GM21619 (cell line): ENCODE results near the gene LRRTM2.
"Not testable (repeated sequence)": the region's sequence is repeated elsewhere in the genome, so short reads cannot be mapped to it uniquely, and the experiment has no call there.

Experiments used
- ATAC-seq: cut with Tn5 transposase; IDR thresholded peaks from one replicate; pipeline ENCODE4 v1.9.1; 2021; ENCODE audit not compliant: unreplicated experiment

LRRTM2 gene

DNA sequence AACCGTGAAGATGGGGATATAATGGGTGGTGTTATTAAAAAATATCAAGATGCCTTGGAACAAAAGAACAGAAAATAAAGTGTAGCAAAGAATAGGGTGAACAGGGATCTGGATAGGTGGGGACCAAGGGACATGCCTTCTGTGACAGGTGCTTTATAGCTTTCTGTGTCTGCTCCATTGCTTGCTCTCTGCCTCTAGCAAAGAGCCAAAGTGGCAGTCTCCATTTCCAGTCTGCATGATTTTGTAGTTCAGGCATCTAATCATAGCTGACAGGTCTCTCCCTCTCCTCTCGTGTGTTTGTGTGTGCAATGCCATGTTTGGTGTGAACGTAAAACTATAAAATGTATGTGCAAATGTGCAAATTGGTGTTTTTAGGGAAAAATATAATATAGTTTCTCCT lies 35.0 kb downstream of the LRRTM2 start:
- ATAC-seq: no peak

- no peak for ATAC-seq
Measured at GRCh38 chr5:138837160-138837559, 38.0 kb downstream of the LRRTM2 start.

DNA sequence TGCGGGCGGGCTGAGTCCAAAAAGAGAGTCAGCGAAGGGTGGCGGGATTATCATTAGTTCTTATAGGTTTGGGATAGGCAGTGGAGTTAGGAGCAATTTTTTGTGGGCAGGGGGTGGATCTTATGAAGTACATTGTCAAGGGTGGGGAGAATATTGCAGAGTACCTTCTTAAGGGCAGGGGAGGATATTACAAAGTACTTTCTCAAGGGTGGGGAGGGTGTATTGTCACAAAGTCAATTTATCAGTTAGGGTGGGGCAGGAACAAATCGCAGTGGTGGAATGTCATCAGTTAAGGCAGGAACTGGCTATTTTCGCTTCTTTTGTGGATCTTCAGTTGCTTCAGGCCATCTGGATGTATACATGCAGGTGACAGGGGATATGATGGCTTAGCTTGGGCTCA lies 40.3 kb downstream of the LRRTM2 start:
- ATAC-seq: not testable (repeated sequence)

- no peak for ATAC-seq
Measured at GRCh38 chr5:138833726-138834480, 41.2 kb downstream of the LRRTM2 start.

DNA sequence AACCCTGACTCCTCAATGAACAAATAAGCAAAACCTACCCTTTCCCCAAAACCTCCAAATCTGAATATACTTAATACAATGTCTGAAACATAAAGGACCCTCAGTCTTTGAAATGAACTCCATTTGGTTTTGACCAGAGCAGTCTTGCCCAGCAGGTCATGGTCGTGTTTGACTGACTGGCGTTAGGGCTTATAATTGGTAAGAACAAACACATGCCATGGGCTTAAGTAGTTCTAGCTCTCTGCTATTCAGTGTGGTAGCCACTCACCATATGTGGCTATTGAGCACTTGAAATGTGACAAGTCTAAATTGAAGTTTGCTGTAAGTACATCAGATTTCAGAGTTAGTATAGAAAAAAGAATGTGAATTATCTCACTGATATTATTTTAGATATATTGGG lies 42.1 kb downstream of the LRRTM2 start:
- ATAC-seq: no peak

DNA sequence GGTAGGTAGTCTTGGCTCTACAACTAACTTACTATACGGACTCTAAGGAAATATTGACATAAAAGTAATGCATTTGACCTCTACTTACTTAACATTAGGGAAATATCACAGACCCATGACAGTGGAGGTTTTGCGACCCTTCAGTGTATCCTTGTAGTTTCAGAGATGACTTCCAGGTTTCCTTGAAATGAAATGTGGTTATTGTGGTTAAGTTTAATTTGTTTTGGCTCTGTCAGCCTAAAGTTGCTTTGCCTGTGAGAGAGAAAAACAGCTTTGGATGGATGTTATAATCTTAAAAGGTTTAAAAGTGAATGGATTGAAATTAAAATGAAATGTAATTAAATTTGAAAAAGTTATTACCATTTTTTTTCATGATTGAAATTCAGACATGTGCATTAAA lies 42.9 kb downstream of the LRRTM2 start:
- ATAC-seq: no peak

- ATAC-seq: no peak
Measured at GRCh38 chr5:138831703-138832102, 43.4 kb downstream of the LRRTM2 start.

DNA sequence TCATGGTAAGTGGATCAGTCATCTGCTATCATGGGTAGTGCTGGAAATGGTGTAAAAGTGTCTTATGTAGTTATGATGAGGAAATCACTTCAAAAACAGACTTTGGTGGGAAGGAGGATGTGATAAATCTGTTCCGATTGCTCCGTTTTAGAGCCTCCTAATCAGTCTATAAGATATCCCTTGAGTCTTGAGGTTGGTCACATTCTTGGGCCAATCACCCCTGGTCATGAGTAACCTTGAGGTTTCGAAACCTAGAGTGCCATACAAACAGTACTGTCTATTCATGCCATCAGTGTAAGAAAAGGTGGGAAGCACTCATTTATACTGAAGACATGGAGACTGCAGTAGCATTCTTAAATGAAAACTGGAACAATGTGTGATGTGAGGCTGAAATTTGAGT lies 45.8 kb downstream of the LRRTM2 start:
- no peak for ATAC-seq

- no peak for ATAC-seq
Measured at GRCh38 chr5:138828556-138828955, 46.6 kb downstream of the LRRTM2 start.

DNA sequence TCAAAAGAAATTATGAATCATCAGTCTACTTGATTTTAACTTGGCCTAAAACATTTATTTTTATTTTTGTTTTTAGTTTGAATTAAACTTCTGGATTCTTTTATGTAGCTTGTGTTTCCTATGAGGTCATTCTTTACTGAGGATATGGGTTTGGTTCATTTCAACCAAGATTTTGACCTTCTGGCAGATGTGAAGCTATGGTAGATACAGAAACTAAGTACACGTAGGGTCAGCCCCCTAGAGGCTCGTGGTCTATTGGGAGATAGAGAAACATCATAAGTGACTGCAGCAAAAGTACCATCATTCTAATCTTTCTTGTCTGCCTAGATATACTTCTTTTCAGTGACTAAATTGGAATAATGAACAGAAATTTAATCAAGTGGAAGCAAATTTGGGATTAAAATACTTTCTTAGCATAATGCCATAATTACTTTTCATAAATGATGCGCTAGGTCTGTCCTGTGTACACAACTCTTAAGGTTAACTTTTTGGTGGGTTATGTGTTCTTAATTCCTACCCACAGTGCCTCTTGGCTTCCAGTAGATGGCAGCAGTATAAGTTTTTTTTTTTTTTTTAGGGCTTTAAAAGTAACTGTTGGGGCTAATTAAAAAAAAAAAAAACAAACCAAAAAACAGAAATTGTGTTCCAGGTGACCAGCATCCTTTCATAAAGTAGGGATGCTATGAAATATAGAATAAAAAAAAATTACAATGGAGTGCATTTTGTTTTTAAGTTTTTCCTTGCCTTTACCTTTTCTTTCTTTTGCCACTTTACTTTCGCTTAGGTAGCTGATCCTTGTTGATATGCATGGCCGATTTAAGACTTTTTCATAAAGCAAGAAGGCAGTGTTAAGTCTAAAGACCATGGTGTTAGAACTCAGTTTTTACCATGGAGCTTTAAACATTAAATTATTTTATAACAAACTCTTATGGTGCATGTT lies 49.9 kb downstream of the LRRTM2 start:
- ATAC-seq: no peak

DNA sequence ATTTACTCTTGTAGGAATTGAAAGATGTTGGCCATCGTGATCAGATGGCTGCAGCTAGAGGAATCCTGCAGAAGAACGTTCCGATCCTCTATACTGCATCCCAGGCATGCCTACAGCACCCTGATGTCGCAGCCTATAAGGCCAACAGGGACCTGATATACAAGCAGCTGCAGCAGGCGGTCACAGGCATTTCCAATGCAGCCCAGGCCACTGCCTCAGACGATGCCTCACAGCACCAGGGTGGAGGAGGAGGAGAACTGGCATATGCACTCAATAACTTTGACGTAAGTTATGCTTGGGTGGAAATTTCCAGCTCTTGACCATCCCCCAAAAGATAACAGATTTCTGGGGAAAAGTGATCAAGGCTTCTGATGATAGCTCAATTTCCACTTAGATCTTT lies 50.6 kb downstream of the LRRTM2 start:
- ATAC-seq: no peak

DNA sequence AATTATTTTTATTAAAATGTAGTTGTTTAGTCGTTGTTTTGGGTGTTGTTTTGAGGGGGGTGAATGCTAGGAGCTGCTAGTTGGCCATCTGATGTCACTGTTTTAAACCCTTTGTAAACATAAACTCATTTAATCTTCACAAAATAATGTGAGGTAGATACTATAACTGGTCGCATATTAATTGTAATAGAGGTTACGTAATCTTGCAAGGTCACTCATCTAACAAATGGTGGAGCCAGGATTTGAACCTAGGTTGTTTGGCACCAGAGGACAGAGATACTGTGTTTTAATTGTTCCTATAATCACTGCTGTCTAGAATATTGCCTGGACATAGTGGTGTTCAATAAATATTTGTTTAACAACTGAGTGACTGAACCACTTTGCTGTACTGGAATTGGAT lies 54.4 kb downstream of the LRRTM2 start:
- ATAC-seq: no peak

DNA sequence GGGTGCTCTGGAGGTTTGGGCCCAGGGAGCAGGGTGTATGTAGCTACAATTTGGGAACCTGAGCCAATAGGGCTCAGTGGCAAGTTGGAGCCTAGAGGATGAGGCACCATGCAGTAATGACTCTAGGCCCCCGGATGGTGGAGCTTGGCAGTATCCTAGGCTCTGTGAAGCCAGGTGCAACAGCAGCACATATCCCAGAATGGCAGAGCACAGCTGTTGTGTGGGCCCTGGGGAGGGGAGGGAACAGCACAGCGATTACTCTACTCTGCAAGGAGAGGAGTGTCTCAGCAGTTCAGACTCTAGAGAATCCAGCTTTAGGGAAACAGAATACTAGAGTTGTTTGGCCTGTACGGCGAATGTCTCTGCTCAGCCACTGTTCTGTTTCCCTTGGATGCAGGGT lies 56.1 kb downstream of the LRRTM2 start:
- no peak for ATAC-seq
